IMR-90 (cell line): ENCODE data around the gene KAZN. TPM values are rescaled to one million over a fixed set of nuclear protein-coding genes. Genes with fewer than 3 reads are reported as not detected.

Experiments used
- ATAC-seq: fragments of 200-7000 bp; cut with Tn5 transposase; 2 replicates; pipeline ENCODE4 v1.9.1; 2020; ENCODE audit warnings: low read depth, mild to moderate bottlenecking, moderate library complexity
- BruUV-seq: library from RNA; stranded (reverse); fragments of 400-500 nt; replicated peaks from 2 replicates; lab custom pipeline; 2021; lab: Mats Ljungman, UMichigan
- CTCF ChIA-PET: fragments of 300-600 bp; formaldehyde crosslinking; extraction: SDS; loops from one replicate; lab custom pipeline; 2021; ENCODE audit warnings: antibody characterized with exemption; lab: Yijun Ruan, JAX
- POLR2A ChIA-PET: fragments of 300-600 bp; sonication (Branson Sonifier 250); formaldehyde crosslinking; loops from one replicate; lab custom pipeline; 2022; ENCODE audit warnings: antibody characterized with exemption; ENCODE audit not compliant: unreplicated experiment; lab: Charles Lee
- DNase-seq: peaks from one replicate; pipeline ENCODE4 v3.0.0; 2013
- H2AFZ ChIP-seq: replicated peaks from 2 replicates; pipeline ENCODE3; 2013; ENCODE audit warnings: low read length, mild to moderate bottlenecking; ENCODE audit not compliant: poor library complexity
- H2AK5ac ChIP-seq: 2 replicates; pipeline ENCODE4 v1.6.1; 2013; ENCODE audit warnings: low read depth, low read length, inconsistent platforms
- H2AK9ac ChIP-seq: replicated peaks from 2 replicates; pipeline ENCODE3; 2013; ENCODE audit warnings: mild to moderate bottlenecking, low read depth, low read length, moderate library complexity; ENCODE audit not compliant: poor library complexity
- H2BK120ac ChIP-seq: 2 replicates; pipeline ENCODE4 v1.6.1; 2013; ENCODE audit warnings: low read depth, low read length, inconsistent platforms
- H2BK15ac ChIP-seq: 3 replicates; pipeline ENCODE4 v1.6.1; 2013; ENCODE audit warnings: low read depth, low read length, inconsistent platforms
- H2BK20ac ChIP-seq: 2 replicates; pipeline ENCODE4 v1.6.1; 2013; ENCODE audit warnings: low read depth, mild to moderate bottlenecking, inconsistent platforms, low read length, moderate library complexity
- H2BK5ac ChIP-seq: 2 replicates; pipeline ENCODE4 v1.6.1; 2013; ENCODE audit warnings: mild to moderate bottlenecking, low read depth, low read length, inconsistent platforms; ENCODE audit not compliant: poor library complexity, severe bottlenecking
- H3K14ac ChIP-seq: replicated peaks from 2 replicates; pipeline ENCODE4 v1.6.1; 2013; ENCODE audit warnings: low read depth, low read length, inconsistent platforms
- H3K18ac ChIP-seq: 2 replicates; pipeline ENCODE4 v1.6.1; 2013; ENCODE audit warnings: low read depth, low read length, control low read depth
- H3K23ac ChIP-seq: 2 replicates; pipeline ENCODE4 v1.6.1; 2013; ENCODE audit warnings: low read depth, low read length, inconsistent platforms
- H3K27ac ChIP-seq: 2 replicates; pipeline ENCODE4 v1.5.1; 2013; ENCODE audit warnings: mild to moderate bottlenecking, control low read depth, low read length; ENCODE audit not compliant: insufficient read depth
- H3K27me3 ChIP-seq: 2 replicates; pipeline ENCODE4 v1.6.1; 2013; ENCODE audit warnings: low read length; ENCODE audit not compliant: control insufficient read depth, insufficient read depth
- H3K36me3 ChIP-seq: 2 replicates; pipeline ENCODE4 v1.6.1; 2013; ENCODE audit warnings: low read length, mixed read lengths; ENCODE audit not compliant: control insufficient read depth, insufficient read depth
- H3K4ac ChIP-seq: 2 replicates; pipeline ENCODE4 v1.6.1; 2013; ENCODE audit warnings: low read depth, low read length, inconsistent platforms
- H3K4me1 ChIP-seq: 2 replicates; pipeline ENCODE4 v1.6.1; 2013; ENCODE audit warnings: low read length, mixed read lengths; ENCODE audit not compliant: control insufficient read depth, insufficient read depth
- H3K4me2 ChIP-seq: 2 replicates; pipeline ENCODE4 v1.6.1; 2013; ENCODE audit warnings: low read depth, mild to moderate bottlenecking, control low read depth, low read length, moderate library complexity
- H3K4me3 ChIP-seq: 2 replicates; pipeline ENCODE4 v1.5.1; 2013; ENCODE audit warnings: low read depth, mild to moderate bottlenecking, control low read depth, low read length, moderate library complexity; ENCODE audit not compliant: insufficient read depth
- H3K56ac ChIP-seq: 2 replicates; pipeline ENCODE4 v1.6.1; 2013; ENCODE audit warnings: low read length, inconsistent platforms; ENCODE audit not compliant: insufficient read depth; ENCODE audit errors: extremely low read depth
- H3K79me1 ChIP-seq, 2 experiments: 2 replicates each; pipeline ENCODE4 v1.6.1; 2013; ENCODE audit warnings: low read length in 2 of 2, inconsistent platforms in 1 of 2, low read depth in 1 of 2
- H3K9ac ChIP-seq: 2 replicates; pipeline ENCODE4 v1.6.1; 2013; ENCODE audit warnings: low read depth, low read length, control low read depth
- H3K9me1 ChIP-seq: 2 replicates; pipeline ENCODE4 v1.6.1; 2013; ENCODE audit warnings: low read length, inconsistent platforms; ENCODE audit not compliant: insufficient read depth
- H3K9me3 ChIP-seq: 2 replicates; pipeline ENCODE4 v1.6.1; 2013; ENCODE audit warnings: low read length; ENCODE audit not compliant: control insufficient read depth, insufficient read depth
- H4K20me1 ChIP-seq: 2 replicates; pipeline ENCODE4 v1.6.1; 2013; ENCODE audit warnings: low read length, inconsistent platforms; ENCODE audit not compliant: insufficient read depth
- H4K5ac ChIP-seq: 2 replicates; pipeline ENCODE4 v1.6.1; 2013; ENCODE audit warnings: mild to moderate bottlenecking, low read depth, low read length, control low read depth
- H4K8ac ChIP-seq, 2 experiments: 2 replicates each; pipeline ENCODE4 v1.6.1; 2013; ENCODE audit warnings: low read depth in 2 of 2, low read length in 2 of 2, control low read depth in 1 of 2, inconsistent platforms in 1 of 2
- H4K91ac ChIP-seq: 2 replicates; pipeline ENCODE4 v1.6.1; 2013; ENCODE audit warnings: low read depth, low read length, inconsistent platforms; ENCODE audit not compliant: insufficient read depth
- BHLHE40 ChIP-seq: fragments of 150-350 bp; IDR thresholded peaks from 2 replicates; pipeline ENCODE4 v1.6.1; 2016; ENCODE audit warnings: mild to moderate bottlenecking, low read depth, low read length
- CEBPB ChIP-seq: IDR thresholded peaks from 2 replicates; pipeline ENCODE4 v1.6.1; 2012; ENCODE audit warnings: low read depth, low read length, improper control_type of control experiment
- CHD1 ChIP-seq: IDR thresholded peaks from 2 replicates; pipeline ENCODE4 v1.6.1; 2012; ENCODE audit warnings: low read depth, low read length, improper control_type of control experiment
- FOS ChIP-seq: fragments of 150-350 bp; IDR thresholded peaks from 2 replicates; pipeline ENCODE4 v1.6.1; 2016; ENCODE audit warnings: low read depth, low read length
- MAFK ChIP-seq: IDR thresholded peaks from 2 replicates; pipeline ENCODE4 v1.6.1; 2012; ENCODE audit warnings: low read depth, low read length, improper control_type of control experiment
- MAZ ChIP-seq: IDR thresholded peaks from 2 replicates; pipeline ENCODE4 v1.6.1; 2012; ENCODE audit warnings: low read depth, mild to moderate bottlenecking, low read length, improper control_type of control experiment, moderate library complexity, borderline replicate concordance
- MXI1 ChIP-seq: IDR thresholded peaks from 2 replicates; pipeline ENCODE4 v1.6.1; 2012; ENCODE audit warnings: low read depth, mild to moderate bottlenecking, low read length, moderate library complexity, borderline replicate concordance
- NFE2L2 ChIP-seq: fragments of 150-350 bp; IDR thresholded peaks from 2 replicates; pipeline ENCODE4 v1.6.1; 2016; ENCODE audit warnings: low read depth, mild to moderate bottlenecking, low read length
- POLR2A ChIP-seq: IDR thresholded peaks from 2 replicates; pipeline ENCODE4 v1.6.1; 2012; ENCODE audit warnings: mild to moderate bottlenecking, low read depth, low read length
- RAD21 ChIP-seq: IDR thresholded peaks from 2 replicates; pipeline ENCODE4 v1.6.1; 2012; ENCODE audit warnings: low read length, improper control_type of control experiment
- RCOR1 ChIP-seq: IDR thresholded peaks from 2 replicates; pipeline ENCODE4 v1.6.1; 2012; ENCODE audit warnings: mild to moderate bottlenecking, low read length, improper control_type of control experiment; ENCODE audit not compliant: insufficient replicate concordance
- RFX5 ChIP-seq: IDR thresholded peaks from 2 replicates; pipeline ENCODE4 v1.8.0; 2012; ENCODE audit warnings: low read depth, mild to moderate bottlenecking, low read length, moderate library complexity
- SMC3 ChIP-seq: fragments of 150-350 bp; IDR thresholded peaks from 2 replicates; pipeline ENCODE4 v1.6.1; 2016; ENCODE audit warnings: low read depth, mild to moderate bottlenecking, antibody characterized with exemption, low read length, moderate library complexity
- WGBS, 2 experiments: methylation state at CpG; one replicate each; pipeline versions ENCODE4 v1.1.5 to v1.1.7; 2013; ENCODE audit warnings: missing lambda C conversion rate in 2 of 2; ENCODE audit not compliant: insufficient read length in 1 of 2; ENCODE audit errors: extremely low coverage in 2 of 2; 5-methylcytosine and 5-hydroxymethylcytosine counted together
- dilution Hi-C: fragments of 300-500 bp; cut with HindIII; formaldehyde crosslinking; loops from one replicate; pipeline ENCODE4 v1.14.3; 2018; ENCODE audit warnings: low sequenced_read_pairs; ENCODE audit not compliant: unreplicated experiment
- in situ Hi-C: fragments of 300-500 bp; cut with MboI; formaldehyde crosslinking; loops from 3 replicates; pipeline ENCODE4 v1.14.3; 2019; ENCODE audit warnings: low sequenced_read_pairs, inconsistent platforms, mixed read lengths
- intact Hi-C: fragments of 100-400 bp; cut with micrococcal nuclease; formaldehyde crosslinking; loops from 2 replicates; pipeline ENCODE4 v1.10.0; 2022
- polyA plus RNA-seq, 3 experiments: library from polyadenylated mRNA; depleted of rRNA; stranded (reverse); fragments of >200 nt; gene quantifications; 2 replicates each; pipeline ENCODE4 v1.2.3, GENCODE V29; 2012; ENCODE audit warnings: low replicate concordance in 1 of 3
- total RNA-seq: library from RNA; depleted of rRNA; stranded (reverse); fragments of >200 nt; gene quantifications from 2 replicates; pipeline ENCODE4 v1.2.3, GENCODE V29; 2012
- TF ChIP-seq, protein P1 (sequence below): conservative IDR thresholded peaks from 2 replicates; pipeline ENCODE4 v1.5.1; 2012; ENCODE audit warnings: mild to moderate bottlenecking, low read depth, low read length, improper control_type of control experiment
- TF ChIP-seq, protein P2 (sequence below): fragments of 150-350 bp; IDR thresholded peaks from 2 replicates; pipeline ENCODE4 v1.6.1; 2017; ENCODE audit warnings: mild to moderate bottlenecking, antibody characterized with exemption, low read length, low read depth
- TF ChIP-seq, protein P3 (sequence below): fragments of 150-350 bp; IDR thresholded peaks from 2 replicates; pipeline ENCODE4 v1.6.1; 2016; ENCODE audit warnings: low read depth, mild to moderate bottlenecking, low read length, moderate library complexity, borderline replicate concordance

KAZN gene
- total and polyA plus RNA-seq, 2 of the 4 experiments (the other 2 are of a cell fraction), result 5.2 to 10.5 TPM

DNA sequence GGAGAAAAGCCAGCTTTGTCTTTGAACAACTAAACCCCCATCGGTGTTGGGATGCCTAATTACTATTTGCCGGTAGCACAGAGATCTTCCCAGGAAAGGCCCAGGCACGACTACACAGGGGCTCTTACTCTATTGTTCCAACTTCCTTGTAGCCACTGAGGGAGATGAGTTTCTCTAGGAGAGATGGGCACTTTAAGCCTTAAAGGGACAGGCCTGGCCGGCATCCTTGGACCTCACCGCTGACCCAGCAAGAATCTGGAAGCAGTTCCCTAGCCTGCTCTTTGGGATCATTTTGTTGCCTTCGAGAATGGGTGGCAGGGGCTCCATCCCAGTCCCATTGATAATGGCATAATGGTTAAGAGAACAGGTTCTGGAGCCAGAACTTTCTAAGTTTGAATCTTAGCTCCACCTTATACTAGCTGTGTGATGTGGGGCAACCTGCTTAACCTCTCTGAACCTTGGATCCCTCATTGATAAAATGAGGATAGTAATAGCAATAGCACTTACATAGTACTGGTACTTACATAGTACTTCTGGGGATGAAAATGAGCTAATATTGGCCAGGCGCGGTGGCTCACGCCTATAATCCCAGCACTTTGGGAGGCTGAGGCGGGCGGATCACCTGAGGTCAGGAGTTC lies 316.0 kb downstream of the KAZN start:
- dilution Hi-C loops, result no loop called here
- H3K4me3 ChIP-seq, result no peak overlapping the region

More for the DNA sequence above, 316.0 kb downstream of the KAZN start:
- DNase-seq, result no peak
- no peaks in the 10 kb centered on the region; the same call in 1 of the 2 replicates for H3K27me3 ChIP-seq
- POLR2A ChIA-PET, result no interaction called here
- 100% methylated on average over 2 of the region's 11 CpGs; no CpG with 5 or more reads in 1 of the 2 experiments for WGBS, 2 experiments
- H3K4me2 ChIP-seq, result no peak overlapping the region
- H2BK5ac ChIP-seq, result no peak overlapping the region
- TF ChIP-seq FOS (no peak), MAFK (no peak), RAD21 (no peak), MXI1 (no peak), NFE2L2 (no peak), CHD1 (no peak), MAZ (no peak), BHLHE40 (no peak), SMC3 (no peak), RCOR1 (no peak), CEBPB (no peak), POLR2A (no peak), RFX5 (no peak)
- TF ChIP-seq, protein P1, sequence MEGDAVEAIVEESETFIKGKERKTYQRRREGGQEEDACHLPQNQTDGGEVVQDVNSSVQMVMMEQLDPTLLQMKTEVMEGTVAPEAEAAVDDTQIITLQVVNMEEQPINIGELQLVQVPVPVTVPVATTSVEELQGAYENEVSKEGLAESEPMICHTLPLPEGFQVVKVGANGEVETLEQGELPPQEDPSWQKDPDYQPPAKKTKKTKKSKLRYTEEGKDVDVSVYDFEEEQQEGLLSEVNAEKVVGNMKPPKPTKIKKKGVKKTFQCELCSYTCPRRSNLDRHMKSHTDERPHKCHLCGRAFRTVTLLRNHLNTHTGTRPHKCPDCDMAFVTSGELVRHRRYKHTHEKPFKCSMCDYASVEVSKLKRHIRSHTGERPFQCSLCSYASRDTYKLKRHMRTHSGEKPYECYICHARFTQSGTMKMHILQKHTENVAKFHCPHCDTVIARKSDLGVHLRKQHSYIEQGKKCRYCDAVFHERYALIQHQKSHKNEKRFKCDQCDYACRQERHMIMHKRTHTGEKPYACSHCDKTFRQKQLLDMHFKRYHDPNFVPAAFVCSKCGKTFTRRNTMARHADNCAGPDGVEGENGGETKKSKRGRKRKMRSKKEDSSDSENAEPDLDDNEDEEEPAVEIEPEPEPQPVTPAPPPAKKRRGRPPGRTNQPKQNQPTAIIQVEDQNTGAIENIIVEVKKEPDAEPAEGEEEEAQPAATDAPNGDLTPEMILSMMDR, result no peak
- TF ChIP-seq, protein P2, sequence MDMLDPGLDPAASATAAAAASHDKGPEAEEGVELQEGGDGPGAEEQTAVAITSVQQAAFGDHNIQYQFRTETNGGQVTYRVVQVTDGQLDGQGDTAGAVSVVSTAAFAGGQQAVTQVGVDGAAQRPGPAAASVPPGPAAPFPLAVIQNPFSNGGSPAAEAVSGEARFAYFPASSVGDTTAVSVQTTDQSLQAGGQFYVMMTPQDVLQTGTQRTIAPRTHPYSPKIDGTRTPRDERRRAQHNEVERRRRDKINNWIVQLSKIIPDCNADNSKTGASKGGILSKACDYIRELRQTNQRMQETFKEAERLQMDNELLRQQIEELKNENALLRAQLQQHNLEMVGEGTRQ, result no peak
- TF ChIP-seq, protein P3, sequence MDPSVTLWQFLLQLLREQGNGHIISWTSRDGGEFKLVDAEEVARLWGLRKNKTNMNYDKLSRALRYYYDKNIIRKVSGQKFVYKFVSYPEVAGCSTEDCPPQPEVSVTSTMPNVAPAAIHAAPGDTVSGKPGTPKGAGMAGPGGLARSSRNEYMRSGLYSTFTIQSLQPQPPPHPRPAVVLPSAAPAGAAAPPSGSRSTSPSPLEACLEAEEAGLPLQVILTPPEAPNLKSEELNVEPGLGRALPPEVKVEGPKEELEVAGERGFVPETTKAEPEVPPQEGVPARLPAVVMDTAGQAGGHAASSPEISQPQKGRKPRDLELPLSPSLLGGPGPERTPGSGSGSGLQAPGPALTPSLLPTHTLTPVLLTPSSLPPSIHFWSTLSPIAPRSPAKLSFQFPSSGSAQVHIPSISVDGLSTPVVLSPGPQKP, result no peak
- no peak overlapping the region for H4K91ac ChIP-seq
- H3K23ac ChIP-seq, result no peak overlapping the region
- H3K4me1 ChIP-seq, result peaks cover 2% of the 10 kb centered on the region; the same call in 1 of the 2 replicates
- H4K8ac ChIP-seq, result no peak overlapping the region
- no peak overlapping the region for H2BK20ac ChIP-seq
- H3K4ac ChIP-seq, result no peak overlapping the region; the same call in 1 of the 2 replicates
- no peaks in the 10 kb centered on the region for H3K79me1 ChIP-seq
- in situ Hi-C loops (no loop called here), intact Hi-C loops (no loop called here)
- no peak overlapping the region for H2AFZ ChIP-seq
- H3K36me3 ChIP-seq, result no peaks in the 10 kb centered on the region
- no TSS peak for BruUV-seq
- no peak overlapping the region for H3K9ac ChIP-seq
- no peak overlapping the region for H3K56ac ChIP-seq
- CTCF ChIA-PET, result interaction anchor here (0.6 to 1.0 kb wide), 4 partner anchors 12 to 119 kb away, joined by 3 to 4 read pairs (median 4); no protein-coding TSS in a partner anchor
- no peaks in the 10 kb centered on the region for H3K9me3 ChIP-seq
- H3K27ac ChIP-seq, result no peak overlapping the region
- H2BK120ac ChIP-seq, result no peak overlapping the region
- H3K14ac ChIP-seq, result no peak overlapping the region
- ATAC-seq, result no peak
- H2AK5ac ChIP-seq, result no peak overlapping the region
- no peak overlapping the region for H2BK15ac ChIP-seq
- no peaks in the 10 kb centered on the region for H4K20me1 ChIP-seq
- H2AK9ac ChIP-seq, result no peak overlapping the region
- H4K5ac ChIP-seq, result no peak overlapping the region
- no peak overlapping the region for H3K18ac ChIP-seq
- H3K9me1 ChIP-seq, result 0 out of 2 replicates have a peak, but pooled peaks cover 4% of the 10 kb centered on the region
